Stimulated activated CD8-positive, alpha-beta memory T cell treated with anti-CD3 and anti-CD28 coated beads, Interleukin-7, amount 100 ng/mL, for 4 hours (primary cell): ENCODE data around the gene NPIPB6.
"Not testable (repeated sequence)": the region's sequence is repeated elsewhere in the genome, so short reads cannot be mapped to it uniquely, and the experiment has no call there.

Source experiments
- DNase-seq, 2 donors: peaks; one replicate each; pipeline ENCODE4 v3.0.0-alpha.2; 2020; ENCODE audit warnings: low read depth in 2 of 2

NPIPB6 gene

GRCh38 chr16:28363408-28363807, at the start of gene NPIPB6:
Gene NPIPB6 (minus strand): TSS chr16:28363508. CDS start chr16:28362822, 686 bp downstream.
- not testable (repeated sequence) for DNase-seq

GRCh38 chr16:28403220-28404072, 40.1 kb upstream of the NPIPB6 start, which contains the start of gene EIF3CL:
Gene EIF3CL (minus strand): TSS chr16:28403841. CDS start chr16:28403618, 223 bp downstream.
- not testable (repeated sequence) for DNase-seq

GRCh38 chr16:28392054-28392453, 28.7 kb upstream of the NPIPB6 start:
- not testable (repeated sequence) for DNase-seq

- DNase-seq = not testable (repeated sequence)
These were observed 19.0 kb upstream of the NPIPB6 start for GRCh38 chr16:28382177-28382867.

GRCh38 chr16:28377822-28378221, 14.5 kb upstream of the NPIPB6 start:
- not testable (repeated sequence) for DNase-seq

- not testable (repeated sequence) for DNase-seq
These were observed 13.9 kb upstream of the NPIPB6 start for GRCh38 chr16:28377108-28377625.

- DNase-seq = not testable (repeated sequence)
These were observed 11.8 kb upstream of the NPIPB6 start for GRCh38 chr16:28375115-28375514.

- not testable (repeated sequence) for DNase-seq
These were observed 11.0 kb upstream of the NPIPB6 start for GRCh38 chr16:28374281-28374680.

GRCh38 chr16:28367926-28368325, 4.6 kb upstream of the NPIPB6 start:
- DNase-seq = not testable (repeated sequence)

GRCh38 chr16:28364268-28365173, 1.2 kb upstream of the NPIPB6 start:
- DNase-seq = peak in 1 of 2 donors; percentile 2

GRCh38 chr16:28362600-28362999, 708 bp downstream of the NPIPB6 start:
- not testable (repeated sequence) for DNase-seq

- DNase-seq = not testable (repeated sequence)
These were observed 25.1 kb downstream of the NPIPB6 start for GRCh38 chr16:28338230-28338629.

- not testable (repeated sequence) for DNase-seq
These were observed 26.2 kb downstream of the NPIPB6 start for GRCh38 chr16:28336940-28337710.

GRCh38 chr16:28335678-28336077, 27.6 kb downstream of the NPIPB6 start:
- not testable (repeated sequence) for DNase-seq

GRCh38 chr16:28332632-28333031, 30.7 kb downstream of the NPIPB6 start:
- not testable (repeated sequence) for DNase-seq

- not testable (repeated sequence) for DNase-seq
These were observed 32.3 kb downstream of the NPIPB6 start for GRCh38 chr16:28330981-28331380.

GRCh38 chr16:28330232-28330631, 33.1 kb downstream of the NPIPB6 start:
- not testable (repeated sequence) for DNase-seq

GRCh38 chr16:28326881-28327610, 36.3 kb downstream of the NPIPB6 start:
- DNase-seq = peak; percentile 38 to 55

- no peak for DNase-seq
These were observed 38.4 kb downstream of the NPIPB6 start for GRCh38 chr16:28324887-28325279.
